Caco-2 (cell line): Measurements from ENCODE around the gene CHST7. TPM values are rescaled to one million over a fixed set of nuclear protein-coding genes. Genes with fewer than 3 reads are reported as not detected.

ENCODE experiments used
- BruUV-seq: library from RNA; stranded (reverse); fragments of 400-500 nt; replicated peaks from 2 replicates; lab custom pipeline; 2021; lab: Mats Ljungman, UMichigan
- CTCF ChIA-PET: fragments of 300-600 bp; sonication (Branson Sonifier 250); formaldehyde crosslinking; loops from one replicate; lab custom pipeline; 2022; ENCODE audit warnings: antibody characterized with exemption; lab: Charles Lee
- POLR2A ChIA-PET: fragments of 300-600 bp; sonication (Branson Sonifier 250); formaldehyde crosslinking; loops from one replicate; lab custom pipeline; 2022; ENCODE audit warnings: antibody characterized with exemption; lab: Charles Lee
- DNase-seq, 2 experiments: peaks; one replicate each; pipeline versions ENCODE4 v3.0.0 to v3.0.0-alpha.2; 2020 to 2022
- H3K27me3 ChIP-seq: replicated peaks from 2 replicates; pipeline ENCODE4 v1.6.0; 2011; ENCODE audit warnings: low read length; ENCODE audit not compliant: control insufficient read depth, insufficient read depth
- H3K36me3 ChIP-seq: 2 replicates; pipeline ENCODE4 v1.5.1; 2011; ENCODE audit warnings: low read length; ENCODE audit not compliant: control insufficient read depth, insufficient read depth
- H3K4me1 ChIP-seq: fragments of 250-450 bp; sonication (Bioruptor Pico); 2 replicates; pipeline ENCODE4 v1.5.1; 2020; ENCODE audit warnings: mild to moderate bottlenecking
- H3K4me3 ChIP-seq: 2 replicates; pipeline ENCODE4 v1.5.1; 2011; ENCODE audit warnings: low read depth, mild to moderate bottlenecking, control low read depth, low read length
- H3K9me3 ChIP-seq: fragments of 250-450 bp; sonication (Bioruptor Pico); 2 replicates; pipeline ENCODE4 v1.5.1; 2020; ENCODE audit warnings: mild to moderate bottlenecking, moderate library complexity
- H3K27ac Mint-ChIP-seq: one replicate; pipeline ENCODE4 v1.8.0; 2022; ENCODE audit warnings: mixed read lengths; ENCODE audit not compliant: unreplicated experiment
- H3K27me3 Mint-ChIP-seq: one replicate; pipeline ENCODE4 v1.8.0; 2022; ENCODE audit warnings: mixed read lengths; ENCODE audit not compliant: insufficient read depth, unreplicated experiment
- H3K36me3 Mint-ChIP-seq: one replicate; pipeline ENCODE4 v1.8.0; 2022; ENCODE audit warnings: mild to moderate bottlenecking, mixed read lengths; ENCODE audit not compliant: insufficient read depth, unreplicated experiment
- H3K4me1 Mint-ChIP-seq: one replicate; pipeline ENCODE4 v1.8.0; 2022; ENCODE audit warnings: low read depth, mixed read lengths; ENCODE audit not compliant: unreplicated experiment
- H3K4me3 Mint-ChIP-seq: one replicate; pipeline ENCODE4 v1.8.0; 2022; ENCODE audit warnings: mild to moderate bottlenecking, moderate library complexity, mixed read lengths; ENCODE audit not compliant: unreplicated experiment
- H3K9me3 Mint-ChIP-seq: one replicate; pipeline ENCODE4 v1.8.0; 2022; ENCODE audit warnings: mixed read lengths; ENCODE audit not compliant: unreplicated experiment
- intact Hi-C: fragments of 100-400 bp; cut with micrococcal nuclease; formaldehyde crosslinking; loops from one replicate; pipeline ENCODE4 v1.10.0; 2022; ENCODE audit not compliant: unreplicated experiment
- total RNA-seq: library from RNA; stranded (reverse); gene quantifications from 2 replicates; pipeline ENCODE4 v1.2.3, GENCODE V29; 2022
- TF ChIP-seq, protein P1 (sequence below), 2 experiments: fragments of 200-600 bp in 1 of 2; IDR thresholded peaks; 1 replicate in 1 of 2; 2 replicates in 1 of 2; pipeline versions ENCODE4 v1.5.1 to v1.8.0; 2011 to 2022; ENCODE audit warnings: antibody characterized with exemption in 1 of 2, control low read depth in 1 of 2, inconsistent platforms in 1 of 2, low read depth in 1 of 2, low read length in 1 of 2, mild to moderate bottlenecking in 1 of 2, moderate library complexity in 1 of 2; ENCODE audit not compliant: insufficient read depth in 1 of 2, severe bottlenecking in 1 of 2, unreplicated experiment in 1 of 2

CHST7 gene
- total RNA-seq, 1 experiment from 2014 or later: 2.4 TPM

DNA sequence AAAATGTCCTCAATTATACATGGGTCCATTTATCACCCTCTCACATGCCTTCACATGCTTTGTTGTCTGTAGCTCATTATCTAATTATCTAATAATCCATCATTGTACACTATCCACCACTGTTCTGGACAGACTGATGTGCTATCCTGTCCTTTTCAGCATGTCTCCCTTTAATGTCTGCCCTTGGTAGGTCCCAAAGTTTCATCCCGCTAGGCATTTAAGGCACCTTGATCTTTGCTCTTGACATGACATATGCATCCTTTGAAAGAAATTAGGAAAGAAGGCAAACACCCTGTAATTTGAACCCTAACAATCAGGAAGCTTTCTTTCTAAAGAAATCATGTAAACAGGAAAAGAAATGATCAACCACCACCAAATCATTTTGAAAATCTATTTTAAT, 5.7 kb downstream of the CHST7 start:
- Mint-ChIP-seq H3K4me1 (peaks cover 7% of the 10 kb centered on the region), H3K27me3 (no peaks in the 10 kb centered on the region), H3K27ac (no peak overlapping the region), H3K36me3 (peaks cover 5% of the 10 kb centered on the region), H3K9me3 (no peaks in the 10 kb centered on the region), H3K4me3 (no peak overlapping the region)
- TF ChIP-seq, protein P1, sequence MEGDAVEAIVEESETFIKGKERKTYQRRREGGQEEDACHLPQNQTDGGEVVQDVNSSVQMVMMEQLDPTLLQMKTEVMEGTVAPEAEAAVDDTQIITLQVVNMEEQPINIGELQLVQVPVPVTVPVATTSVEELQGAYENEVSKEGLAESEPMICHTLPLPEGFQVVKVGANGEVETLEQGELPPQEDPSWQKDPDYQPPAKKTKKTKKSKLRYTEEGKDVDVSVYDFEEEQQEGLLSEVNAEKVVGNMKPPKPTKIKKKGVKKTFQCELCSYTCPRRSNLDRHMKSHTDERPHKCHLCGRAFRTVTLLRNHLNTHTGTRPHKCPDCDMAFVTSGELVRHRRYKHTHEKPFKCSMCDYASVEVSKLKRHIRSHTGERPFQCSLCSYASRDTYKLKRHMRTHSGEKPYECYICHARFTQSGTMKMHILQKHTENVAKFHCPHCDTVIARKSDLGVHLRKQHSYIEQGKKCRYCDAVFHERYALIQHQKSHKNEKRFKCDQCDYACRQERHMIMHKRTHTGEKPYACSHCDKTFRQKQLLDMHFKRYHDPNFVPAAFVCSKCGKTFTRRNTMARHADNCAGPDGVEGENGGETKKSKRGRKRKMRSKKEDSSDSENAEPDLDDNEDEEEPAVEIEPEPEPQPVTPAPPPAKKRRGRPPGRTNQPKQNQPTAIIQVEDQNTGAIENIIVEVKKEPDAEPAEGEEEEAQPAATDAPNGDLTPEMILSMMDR (IDR thresholded peaks at IDR 0.05; ENCODE audit: insufficient read depth in 1 of 2, low read depth in 1 of 2, low read length in 1 of 2, severe bottlenecking in 1 of 2, unreplicated experiment in 1 of 2): no peak
- H3K27me3 ChIP-seq: no peaks in the 10 kb centered on the region
- no peaks in the 10 kb centered on the region for H3K4me1 ChIP-seq
- BruUV-seq: no TSS peak
- H3K4me3 ChIP-seq: no peak overlapping the region
- ChIA-PET CTCF (no interaction called here), POLR2A (no interaction called here)
- H3K9me3 ChIP-seq: no peaks in the 10 kb centered on the region
- H3K36me3 ChIP-seq: no peaks in the 10 kb centered on the region
- no peak for DNase-seq
- intact Hi-C loops: no loop called here

DNA sequence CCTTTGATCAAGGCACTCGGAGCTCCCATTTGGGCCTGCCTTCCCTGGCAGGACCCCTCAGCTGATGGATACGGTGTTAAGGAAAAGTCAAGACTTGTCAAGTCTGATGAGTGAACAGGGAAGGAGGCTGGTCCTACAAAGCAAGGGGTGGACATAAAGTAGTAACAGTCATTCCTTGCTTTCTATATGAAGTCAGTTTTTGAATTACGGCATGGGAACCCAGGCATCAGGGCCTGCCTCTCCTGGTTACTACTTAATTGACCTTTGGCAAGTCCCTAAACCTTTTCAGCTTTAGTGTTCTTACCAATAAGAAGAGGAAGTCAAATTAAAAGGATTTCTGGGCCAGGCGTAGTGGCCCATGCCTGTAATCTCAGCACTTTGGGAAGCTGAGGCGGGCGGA, 7.0 kb downstream of the CHST7 start:
- peaks cover 5% of the 10 kb centered on the region for H3K36me3 Mint-ChIP-seq
- H3K4me1 ChIP-seq: no peaks in the 10 kb centered on the region
- H3K27me3 Mint-ChIP-seq: no peaks in the 10 kb centered on the region
- peaks cover 7% of the 10 kb centered on the region for H3K4me1 Mint-ChIP-seq
- H3K9me3 Mint-ChIP-seq: no peaks in the 10 kb centered on the region
- TF ChIP-seq, protein P1 (IDR thresholded peaks at IDR 0.05; ENCODE audit: insufficient read depth in 1 of 2, low read depth in 1 of 2, low read length in 1 of 2, severe bottlenecking in 1 of 2, unreplicated experiment in 1 of 2): no peak
- ChIA-PET CTCF (no interaction called here), POLR2A (no interaction called here)
- no peak overlapping the region for H3K4me3 ChIP-seq
- no TSS peak for BruUV-seq
- intact Hi-C loops: no loop called here
- H3K36me3 ChIP-seq: no peaks in the 10 kb centered on the region
- H3K27ac Mint-ChIP-seq: no peak overlapping the region
- no peaks in the 10 kb centered on the region for H3K9me3 ChIP-seq
- H3K4me3 Mint-ChIP-seq: no peak overlapping the region
- DNase-seq: no peak
- no peaks in the 10 kb centered on the region for H3K27me3 ChIP-seq

GRCh38 chrX:46582325-46582724, 8.8 kb downstream of the CHST7 start:
- TF ChIP-seq, protein P1 (IDR thresholded peaks at IDR 0.05; ENCODE audit: insufficient read depth in 1 of 2, low read depth in 1 of 2, low read length in 1 of 2, severe bottlenecking in 1 of 2, unreplicated experiment in 1 of 2): no peak
- ChIA-PET CTCF (no interaction called here), POLR2A (no interaction called here)
- H3K9me3 Mint-ChIP-seq: no peaks in the 10 kb centered on the region
- no peaks in the 10 kb centered on the region for H3K36me3 Mint-ChIP-seq
- no peak overlapping the region for H3K27ac Mint-ChIP-seq
- Histone ChIP-seq H3K4me3 (no peak overlapping the region), H3K4me1 (no peaks in the 10 kb centered on the region), H3K9me3 (no peaks in the 10 kb centered on the region), H3K36me3 (no peaks in the 10 kb centered on the region), H3K27me3 (no peaks in the 10 kb centered on the region)
- intact Hi-C loops: no loop called here
- no peaks in the 10 kb centered on the region for H3K4me1 Mint-ChIP-seq
- BruUV-seq: no TSS peak
- DNase-seq: no peak
- no peak overlapping the region for H3K4me3 Mint-ChIP-seq
- no peaks in the 10 kb centered on the region for H3K27me3 Mint-ChIP-seq
